Duodenal mucosa (tissue), 2 donors: Measurements from ENCODE around the gene NOTO.

Source experiments
- H3K27ac ChIP-seq: one replicate; pipeline ENCODE4 v1.7.0; 2013; ENCODE audit warnings: low read depth, low read length
- H3K27me3 ChIP-seq, 2 donors: one replicate each; pipeline ENCODE4 v1.7.0; 2013; ENCODE audit warnings: low read length in 2 of 2, control low read depth in 1 of 2; ENCODE audit not compliant: insufficient read depth in 2 of 2, control insufficient read depth in 1 of 2
- H3K36me3 ChIP-seq, 2 donors: one replicate each; pipeline ENCODE4 v1.7.0; 2013; ENCODE audit warnings: low read length in 2 of 2, control low read depth in 1 of 2; ENCODE audit not compliant: insufficient read depth in 2 of 2, control insufficient read depth in 1 of 2
- H3K4me1 ChIP-seq, 2 donors: one replicate each; pipeline ENCODE4 v1.7.0; 2013; ENCODE audit warnings: low read length in 2 of 2, control low read depth in 1 of 2; ENCODE audit not compliant: insufficient read depth in 2 of 2, control insufficient read depth in 1 of 2
- H3K4me3 ChIP-seq, 2 donors: one replicate each; pipeline ENCODE4 v1.7.0; 2013; ENCODE audit warnings: low read length in 2 of 2, low read depth in 1 of 2
- H3K9ac ChIP-seq, 2 donors: one replicate each; pipeline ENCODE4 v1.7.0; 2013; ENCODE audit warnings: low read length in 2 of 2, low read depth in 1 of 2
- H3K9me3 ChIP-seq, 2 donors: one replicate each; pipeline ENCODE4 v1.7.0; 2013; ENCODE audit warnings: low read length in 2 of 2, control low read depth in 1 of 2; ENCODE audit not compliant: control insufficient read depth in 1 of 2

The NOTO gene

DNA sequence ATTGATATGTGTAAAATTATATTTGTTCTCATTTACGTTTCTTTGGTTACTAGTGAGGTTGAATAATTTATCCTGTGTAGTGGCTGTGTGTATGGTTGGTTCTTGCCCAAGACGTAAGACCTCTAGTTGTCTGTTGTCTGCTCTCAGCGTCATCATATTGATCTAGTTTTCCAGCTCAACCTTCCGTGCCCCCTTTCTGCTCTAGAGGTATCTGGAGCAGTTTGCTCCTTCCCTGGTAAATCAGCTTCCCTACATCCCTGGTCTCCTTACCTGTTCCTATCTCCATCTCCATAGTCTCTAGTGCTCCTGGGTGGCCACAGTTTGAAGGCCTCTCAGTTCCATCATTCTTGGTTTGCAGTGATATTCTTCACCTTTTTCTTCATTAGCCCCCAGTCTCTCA lies 12.9 kb downstream of the NOTO start:
- H3K9ac ChIP-seq: peak overlapping the region in 1 of 2 donors; percentile 55
- H3K27me3 ChIP-seq: no peaks in the 10 kb centered on the region
- no peak overlapping the region for H3K27ac ChIP-seq
- peak overlapping the region in 1 of 2 donors; percentile 85 for H3K4me3 ChIP-seq
- H3K9me3 ChIP-seq: no peaks in the 10 kb centered on the region
- peaks cover 0 to 14% of the 10 kb centered on the region in 2 donors for H3K36me3 ChIP-seq
- peaks cover 13 to 16% of the 10 kb centered on the region in 2 donors for H3K4me1 ChIP-seq

DNA sequence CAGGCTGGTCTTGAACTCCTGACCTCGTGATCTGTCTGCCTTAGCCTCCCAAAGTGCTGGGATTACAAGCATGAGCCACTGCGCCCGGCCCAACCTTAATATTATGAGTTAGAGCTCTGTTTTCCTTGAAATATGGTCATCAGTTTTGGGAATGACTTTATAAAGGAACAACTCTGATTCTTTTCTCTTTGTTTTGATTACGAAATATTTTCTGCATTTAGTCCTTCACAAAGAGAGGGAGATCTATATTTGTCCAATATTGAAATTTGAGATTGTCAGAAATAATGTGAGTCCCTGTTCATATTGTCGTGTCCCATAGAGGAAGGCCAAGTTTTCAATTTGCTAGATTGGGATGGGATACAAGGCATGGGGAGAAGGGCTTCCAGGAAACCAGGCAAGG lies 14.8 kb downstream of the NOTO start:
- Histone ChIP-seq H3K9me3 (no peaks in the 10 kb centered on the region), H3K4me1 (peaks cover 13 to 16% of the 10 kb centered on the region in 2 donors), H3K36me3 (peaks cover 0 to 32% of the 10 kb centered on the region in 2 donors), H3K27me3 (no peaks in the 10 kb centered on the region), H3K9ac (no peak overlapping the region), H3K27ac (no peak overlapping the region), H3K4me3 (no peak overlapping the region)

DNA sequence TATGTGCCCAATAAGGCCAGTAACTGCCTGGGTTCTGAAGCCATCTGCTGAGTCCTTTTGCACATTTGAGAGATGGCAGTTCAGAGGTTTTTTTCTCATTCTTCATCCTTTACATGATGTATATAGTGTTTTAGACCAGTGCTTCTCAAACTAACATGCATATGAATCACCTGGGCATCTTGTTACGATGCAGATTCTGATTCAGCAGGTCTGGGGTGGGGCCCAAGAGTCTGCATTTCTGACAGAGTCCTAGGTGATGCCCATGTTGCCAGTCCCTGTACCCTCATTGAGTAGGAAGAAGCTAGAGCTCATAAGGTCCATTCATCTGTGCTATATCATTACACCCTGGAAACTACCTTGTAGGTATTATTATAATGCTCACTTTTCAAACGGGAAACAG lies 15.5 kb downstream of the NOTO start:
- no peaks in the 10 kb centered on the region for H3K27me3 ChIP-seq
- H3K9ac ChIP-seq: no peak overlapping the region
- H3K9me3 ChIP-seq: no peaks in the 10 kb centered on the region
- H3K27ac ChIP-seq: no peak overlapping the region
- no peak overlapping the region for H3K4me3 ChIP-seq
- H3K36me3 ChIP-seq: peaks cover 0 to 39% of the 10 kb centered on the region in 2 donors
- H3K4me1 ChIP-seq: peaks cover 9 to 16% of the 10 kb centered on the region in 2 donors

DNA sequence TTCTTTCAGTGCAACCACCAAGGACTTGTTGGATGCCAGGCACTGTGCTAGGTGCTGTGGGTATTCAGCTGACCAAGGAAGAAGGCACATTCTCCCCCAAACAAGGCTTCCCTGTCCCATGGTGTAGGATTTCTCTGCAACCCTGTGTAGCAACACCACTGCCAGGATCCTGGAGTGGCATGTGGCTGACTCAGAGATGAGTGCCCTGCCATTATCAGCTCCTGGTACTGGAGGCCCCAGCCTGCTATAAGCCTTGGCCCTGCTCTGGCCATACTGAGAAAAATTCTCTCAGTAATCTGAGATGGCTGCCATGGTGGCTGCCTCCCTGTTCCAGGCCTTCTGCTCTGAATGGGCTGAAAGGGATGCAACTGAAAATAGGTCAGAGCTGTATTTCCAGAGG lies 15.9 kb downstream of the NOTO start:
- Histone ChIP-seq H3K27ac (no peak overlapping the region), H3K36me3 (peaks cover 0 to 43% of the 10 kb centered on the region in 2 donors), H3K4me3 (no peak overlapping the region), H3K9me3 (no peaks in the 10 kb centered on the region), H3K9ac (no peak overlapping the region), H3K4me1 (peaks cover 6 to 14% of the 10 kb centered on the region in 2 donors), H3K27me3 (no peaks in the 10 kb centered on the region)

DNA sequence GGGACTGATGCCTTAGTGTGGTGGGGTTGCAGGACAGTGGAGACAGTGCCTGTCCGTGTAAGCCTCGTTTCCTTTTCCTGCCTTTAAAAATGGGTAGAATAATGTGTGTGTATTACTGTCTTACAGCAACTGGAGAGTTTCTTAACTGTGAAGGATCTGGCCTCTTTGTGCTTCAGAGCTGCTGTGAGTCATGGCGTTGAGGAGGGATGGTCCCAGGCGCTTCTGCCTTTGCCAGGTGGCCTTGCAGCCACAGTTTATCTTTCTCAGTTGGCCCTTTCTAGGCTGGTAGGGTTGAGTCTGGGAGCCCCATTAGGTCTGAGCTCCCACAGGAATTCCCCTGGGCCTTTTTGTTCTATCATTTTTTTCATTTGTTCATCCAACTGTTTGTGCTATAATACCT lies 21.4 kb downstream of the NOTO start:
- Histone ChIP-seq H3K9me3 (no peaks in the 10 kb centered on the region), H3K27ac (no peak overlapping the region), H3K4me3 (no peak overlapping the region), H3K27me3 (no peaks in the 10 kb centered on the region), H3K4me1 (no peaks in the 10 kb centered on the region), H3K36me3 (peaks cover 12 to 90% of the 10 kb centered on the region in 2 donors), H3K9ac (no peak overlapping the region)

DNA sequence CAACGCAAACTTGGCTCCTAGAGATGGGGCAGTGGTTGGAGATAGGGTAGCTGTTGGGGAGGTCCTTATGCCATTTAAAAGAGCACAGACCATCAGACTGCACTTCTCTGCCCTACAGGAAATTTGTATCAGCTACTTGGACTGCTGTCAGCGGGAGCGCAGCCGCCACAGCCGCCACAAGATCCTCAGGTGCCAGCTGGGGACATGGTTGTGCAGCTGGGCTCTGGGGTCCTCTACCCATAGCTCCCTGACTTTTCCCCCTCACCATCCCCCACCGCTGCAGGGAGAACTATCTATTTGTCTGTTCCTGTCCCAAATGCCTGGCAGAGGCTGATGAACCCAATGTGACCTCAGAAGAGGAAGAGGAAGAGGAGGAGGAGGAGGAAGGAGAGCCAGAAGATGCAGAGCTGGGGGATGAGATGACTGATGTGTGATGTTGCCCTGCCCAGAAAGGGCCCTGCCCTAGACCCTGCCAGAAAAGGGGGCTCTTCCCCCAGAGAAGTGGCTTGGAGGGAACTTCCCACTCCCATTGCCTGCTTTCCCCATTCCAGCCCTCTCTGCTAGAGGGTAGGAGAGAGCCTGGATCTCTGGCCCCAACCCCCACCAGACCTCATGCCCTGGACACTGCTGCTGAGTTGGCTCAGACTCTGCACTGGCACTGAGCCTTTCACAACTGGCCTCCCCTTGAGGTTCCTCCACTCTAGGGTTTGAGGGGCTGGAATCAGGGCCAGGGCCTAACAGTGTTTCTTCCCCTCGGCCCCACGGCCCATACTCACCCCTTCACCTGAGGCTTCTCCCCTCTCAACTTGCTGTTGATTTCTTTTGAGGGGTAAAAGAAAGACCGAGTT lies 23.4 kb downstream of the NOTO start:
- Histone ChIP-seq H3K27me3 (no peaks in the 10 kb centered on the region), H3K9me3 (no peaks in the 10 kb centered on the region), H3K4me3 (no peak overlapping the region), H3K36me3 (peaks cover 12 to 85% of the 10 kb centered on the region in 2 donors), H3K27ac (no peak overlapping the region), H3K4me1 (no peaks in the 10 kb centered on the region), H3K9ac (no peak overlapping the region)

DNA sequence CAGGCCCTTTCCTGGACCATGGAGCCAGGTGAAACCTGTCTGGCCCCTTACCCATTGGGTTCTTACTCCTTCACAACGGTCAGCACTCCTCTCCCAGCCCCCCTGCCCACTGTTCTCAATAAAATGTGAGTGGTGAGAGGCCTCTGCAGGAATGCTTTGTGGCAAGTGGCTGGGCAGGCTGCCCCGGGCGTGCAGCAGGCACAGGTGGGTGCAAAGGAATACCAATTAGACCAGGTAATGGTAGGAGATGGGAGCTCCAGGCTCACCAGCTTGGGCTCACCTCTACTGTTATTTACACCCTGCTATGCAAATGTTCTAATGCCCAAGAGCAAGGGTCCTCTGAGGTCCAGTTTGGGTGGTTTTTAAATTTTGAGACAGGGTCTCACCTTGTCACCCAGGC lies 24.7 kb downstream of the NOTO start:
- H3K4me1 ChIP-seq: no peaks in the 10 kb centered on the region
- H3K9me3 ChIP-seq: no peaks in the 10 kb centered on the region
- no peaks in the 10 kb centered on the region for H3K27me3 ChIP-seq
- H3K9ac ChIP-seq: no peak overlapping the region
- H3K36me3 ChIP-seq: peaks cover 12 to 73% of the 10 kb centered on the region in 2 donors
- H3K27ac ChIP-seq: no peak overlapping the region
- H3K4me3 ChIP-seq: no peak overlapping the region

DNA sequence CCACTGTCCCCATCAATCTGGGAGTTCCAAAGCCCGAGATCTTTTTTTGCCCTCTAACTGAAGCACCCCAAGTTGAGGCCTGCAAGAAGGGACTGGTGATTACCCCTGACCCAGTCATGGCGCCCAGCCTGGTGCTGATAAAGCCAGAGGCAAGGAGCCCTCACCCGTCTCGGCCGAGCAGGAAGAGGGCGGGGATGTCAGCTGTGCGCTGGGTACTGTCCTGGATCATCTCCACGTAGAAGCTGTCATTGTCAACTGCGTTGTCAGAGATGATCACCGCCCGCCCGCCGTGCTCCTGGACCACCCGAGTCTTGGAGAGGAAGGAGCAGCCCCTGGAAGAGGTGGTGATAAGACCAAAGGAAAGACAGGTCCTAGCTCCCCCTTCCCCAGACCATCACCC lies 26.3 kb downstream of the NOTO start:
- Histone ChIP-seq H3K4me1 (peaks cover 4 to 10% of the 10 kb centered on the region in 2 donors), H3K9ac (no peak overlapping the region), H3K4me3 (no peak overlapping the region), H3K27ac (no peak overlapping the region), H3K9me3 (no peaks in the 10 kb centered on the region), H3K36me3 (peaks cover 12 to 59% of the 10 kb centered on the region in 2 donors), H3K27me3 (no peaks in the 10 kb centered on the region)

DNA sequence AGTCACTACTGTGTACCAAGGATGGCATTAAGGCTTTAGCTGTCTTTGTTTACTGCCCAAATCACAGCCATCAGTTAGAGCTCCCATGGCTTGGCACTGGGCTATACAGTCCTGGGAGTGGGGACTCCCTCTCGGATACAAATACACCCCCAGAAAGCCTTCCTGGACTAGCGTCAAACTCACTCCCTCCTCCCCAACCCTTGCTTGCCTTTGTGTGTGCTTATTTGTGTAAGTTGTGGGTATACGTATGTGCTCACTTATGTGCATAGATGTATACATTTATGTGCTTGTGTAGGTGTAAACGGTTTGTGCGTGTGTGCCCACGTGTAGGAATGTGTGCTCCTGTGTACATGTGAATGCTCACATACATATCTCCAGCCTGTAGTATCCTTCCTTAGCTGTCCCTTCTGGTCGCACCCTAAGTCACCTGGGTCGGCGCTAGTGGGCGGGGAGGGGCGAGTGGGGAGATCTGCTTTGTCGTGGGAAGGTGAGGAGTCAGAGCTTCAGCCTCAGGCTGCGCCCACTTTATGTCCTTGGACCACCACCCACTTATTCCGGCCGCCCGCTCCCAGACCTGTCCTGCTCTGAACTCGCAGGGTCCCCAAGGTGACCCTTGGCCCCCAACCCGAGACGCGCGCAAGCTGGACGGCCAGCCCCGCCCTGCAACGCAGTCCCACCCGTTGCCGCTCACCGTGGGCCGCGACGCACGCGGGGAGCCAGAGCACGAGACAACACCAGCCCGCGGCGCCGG lies 30.2 kb downstream of the NOTO start:
- peak overlapping the region; percentile 76 to 92 for H3K9ac ChIP-seq
- H3K27ac ChIP-seq: no peak overlapping the region
- peak overlapping the region; percentile 94 to 99 for H3K4me3 ChIP-seq
- no peaks in the 10 kb centered on the region for H3K9me3 ChIP-seq
- no peaks in the 10 kb centered on the region for H3K27me3 ChIP-seq
- peaks cover 17 to 31% of the 10 kb centered on the region in 2 donors for H3K4me1 ChIP-seq
- peaks cover 3 to 27% of the 10 kb centered on the region in 2 donors for H3K36me3 ChIP-seq
